ENCODE results near the gene ADGRG3. TPM values are rescaled to one million over a fixed set of nuclear protein-coding genes. Genes with fewer than 3 reads are reported as not detected.

Gene ADGRG3
- total RNA-seq, 2 experiments from 2014 or later: not detected

DNA sequence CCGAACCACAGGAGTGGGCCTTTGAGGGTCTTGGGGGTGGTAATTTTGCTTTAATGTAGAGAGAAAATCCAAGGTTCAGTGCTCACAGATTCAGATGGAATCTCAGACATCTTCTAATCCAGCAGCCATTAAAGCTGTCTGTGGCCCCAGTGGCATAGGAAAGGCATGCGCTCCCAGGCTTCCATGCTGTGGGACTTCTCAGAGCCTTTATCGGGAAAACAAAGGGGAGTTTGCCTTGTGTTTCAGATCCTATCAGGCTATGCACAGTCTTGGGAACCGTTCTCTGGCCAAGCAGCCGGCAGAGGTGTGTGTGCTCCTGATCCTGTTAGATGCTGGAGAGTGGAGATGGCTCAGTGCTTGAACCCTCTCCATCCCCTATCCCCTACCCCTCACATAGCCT lies 31.9 kb upstream of the ADGRG3 start:
- H3K4me3 Mint-ChIP-seq: no peak overlapping the region
- no peak overlapping the region for H3K27ac Mint-ChIP-seq
- ChIA-PET CTCF (interaction anchor here (3.6 to 6.8 kb wide), 2 partner anchors 12 to 45 kb away, joined by 15 to 37 read pairs; no protein-coding TSS in a partner anchor), POLR2A (interaction anchor here (1.0 kb wide), 1 partner anchor 27 kb away, joined by 3 read pairs; no protein-coding TSS in a partner anchor)
- no peaks in the 10 kb centered on the region for H3K9me3 Mint-ChIP-seq
- H3K4me1 Mint-ChIP-seq: no peaks in the 10 kb centered on the region
- DNase-seq: no peak
- H3K36me3 Mint-ChIP-seq (ENCODE audit: low read depth): no peaks in the 10 kb centered on the region
- H3K27me3 Mint-ChIP-seq: peaks cover 43% of the 10 kb centered on the region

DNA sequence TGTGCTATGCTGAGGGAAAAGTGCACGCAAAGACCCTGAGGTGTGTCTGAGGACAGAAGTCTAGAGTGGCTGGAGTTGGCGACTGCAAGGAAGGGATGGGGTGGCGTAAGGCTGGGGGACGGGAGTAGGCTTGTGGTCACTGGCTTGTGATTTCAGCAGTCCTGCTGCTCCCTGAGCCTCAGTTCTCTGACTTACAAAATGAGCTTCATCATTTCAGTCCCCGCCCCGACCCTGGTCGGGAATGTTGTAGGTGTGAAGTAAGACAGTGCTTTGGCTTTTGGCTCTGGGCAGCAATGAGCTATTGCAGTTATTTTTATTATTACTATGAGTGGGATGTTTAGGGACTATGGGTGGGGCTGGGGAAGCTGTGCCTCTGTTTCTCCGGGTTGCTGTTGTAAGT lies 31.1 kb upstream of the ADGRG3 start:
- Mint-ChIP-seq H3K4me3 (no peak overlapping the region), H3K36me3 (ENCODE audit: low read depth) (no peaks in the 10 kb centered on the region), H3K9me3 (no peaks in the 10 kb centered on the region), H3K4me1 (no peaks in the 10 kb centered on the region), H3K27me3 (peaks cover 43% of the 10 kb centered on the region), H3K27ac (no peak overlapping the region)
- ChIA-PET CTCF (interaction anchor here (0.6 to 6.8 kb wide), 4 partner anchors 11 to 361 kb away, joined by 3 to 37 read pairs (median 10); no protein-coding TSS in a partner anchor), POLR2A (interaction anchor here (1.4 kb wide), 1 partner anchor 10 kb away, joined by 6 read pairs; no protein-coding TSS in a partner anchor)
- no peak for DNase-seq

DNA sequence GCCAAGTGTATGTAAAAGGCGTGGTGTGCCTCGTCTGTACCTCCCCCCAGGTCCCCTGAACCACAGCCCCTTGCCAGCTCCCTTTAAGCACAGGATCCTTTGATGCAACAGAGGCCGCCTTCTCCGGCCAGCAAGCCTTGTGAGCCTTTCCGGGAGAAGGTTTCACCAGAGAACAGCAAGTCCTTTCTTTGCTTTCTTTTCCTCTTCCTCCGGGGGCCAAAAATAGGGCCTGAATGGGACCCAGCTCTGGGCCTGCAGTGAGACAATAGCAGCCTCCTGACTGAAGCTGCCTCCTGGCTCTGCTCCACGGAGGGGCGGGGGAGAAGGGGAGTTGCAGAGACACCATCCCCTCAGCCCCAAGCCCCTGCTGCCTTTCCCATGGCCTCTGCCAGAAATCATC lies 30.7 kb upstream of the ADGRG3 start:
- ChIA-PET CTCF (interaction anchor here (0.6 to 6.8 kb wide), 6 partner anchors 8 to 361 kb away, joined by 3 to 37 read pairs (median 4); no protein-coding TSS in a partner anchor), POLR2A (interaction anchor here (0.9 to 1.8 kb wide), 3 partner anchors 10 to 190 kb away, joined by 3 to 6 read pairs (median 4); partner anchors contain the start of genes CIAPIN1 and COQ9)
- no peak for DNase-seq
- H3K27ac Mint-ChIP-seq: no peak overlapping the region
- no peaks in the 10 kb centered on the region for H3K4me1 Mint-ChIP-seq
- no peaks in the 10 kb centered on the region for H3K36me3 Mint-ChIP-seq (ENCODE audit: low read depth)
- H3K4me3 Mint-ChIP-seq: no peak overlapping the region
- no peaks in the 10 kb centered on the region for H3K9me3 Mint-ChIP-seq
- peaks cover 41% of the 10 kb centered on the region for H3K27me3 Mint-ChIP-seq

- ChIA-PET CTCF (interaction anchor here (0.7 to 6.8 kb wide), 6 partner anchors 9 to 47 kb away, joined by 3 to 37 read pairs (median 4); no protein-coding TSS in a partner anchor), POLR2A (interaction anchor here (0.9 to 1.8 kb wide), 3 partner anchors 10 to 191 kb away, joined by 3 to 6 read pairs (median 4); partner anchors contain the start of genes CIAPIN1 and COQ9)
- Mint-ChIP-seq H3K27ac (no peak overlapping the region), H3K4me3 (no peak overlapping the region), H3K9me3 (no peaks in the 10 kb centered on the region), H3K4me1 (no peaks in the 10 kb centered on the region), H3K36me3 (ENCODE audit: low read depth) (no peaks in the 10 kb centered on the region), H3K27me3 (peaks cover 41% of the 10 kb centered on the region)
- no peak for DNase-seq
Measured at GRCh38 chr16:57637965-57638364, 30.1 kb upstream of the ADGRG3 start.

GRCh38 chr16:57638381-57638780 lies 29.7 kb upstream of the ADGRG3 start:
- ChIA-PET CTCF (interaction anchor here (1.2 to 6.8 kb wide), 5 partner anchors 9 to 47 kb away, joined by 3 to 37 read pairs (median 4); no protein-coding TSS in a partner anchor), POLR2A (interaction anchor here (0.9 to 2.0 kb wide), 4 partner anchors 9 to 191 kb away, joined by 3 to 6 read pairs (median 5); partner anchors contain the start of genes CIAPIN1 and COQ9)
- H3K9me3 Mint-ChIP-seq: no peaks in the 10 kb centered on the region
- H3K27ac Mint-ChIP-seq: no peak overlapping the region
- H3K36me3 Mint-ChIP-seq (ENCODE audit: low read depth): no peaks in the 10 kb centered on the region
- H3K27me3 Mint-ChIP-seq: peaks cover 41% of the 10 kb centered on the region
- H3K4me1 Mint-ChIP-seq: peaks cover 2% of the 10 kb centered on the region
- H3K4me3 Mint-ChIP-seq: no peak overlapping the region
- no peak for DNase-seq

DNA sequence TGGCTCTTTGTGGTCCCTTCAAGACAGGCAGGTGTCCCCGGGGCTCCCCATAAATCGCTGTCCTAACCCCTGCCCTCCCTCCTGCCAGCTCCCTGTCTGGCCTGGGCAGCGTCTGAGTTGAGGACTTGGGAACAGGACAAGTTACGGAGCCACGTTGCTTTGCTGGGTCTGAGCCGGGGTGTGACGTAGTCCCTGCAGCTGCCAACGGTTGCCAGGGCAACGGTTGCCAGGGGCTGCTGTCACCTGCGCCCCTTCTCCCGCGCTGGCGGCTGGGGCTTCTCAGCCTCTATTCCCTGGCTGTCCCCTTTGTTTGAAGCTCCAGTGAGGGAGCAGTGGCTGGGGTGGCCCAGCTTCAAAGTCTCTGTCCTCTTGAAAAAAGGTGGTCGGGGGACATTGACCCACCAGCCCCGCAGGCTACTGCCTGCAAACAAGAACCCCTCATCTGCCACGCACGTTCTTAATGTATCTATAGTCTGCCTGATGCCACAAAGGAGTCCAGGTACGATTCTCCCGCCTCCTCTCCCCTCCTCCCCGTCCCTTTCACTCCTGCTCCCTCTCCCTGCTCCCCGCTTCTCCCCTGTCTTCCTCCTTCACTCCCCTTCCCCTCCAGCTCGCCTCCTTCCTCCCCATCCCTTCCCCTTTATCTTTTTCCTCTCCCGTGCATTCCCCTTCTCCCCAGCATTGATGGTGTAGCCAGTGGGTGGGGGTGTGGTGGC lies 28.8 kb upstream of the ADGRG3 start:
- H3K27ac Mint-ChIP-seq: no peak overlapping the region
- POLR2A ChIA-PET: interaction anchor here (1.8 to 2.0 kb wide), 2 partner anchors 46 to 192 kb away, joined by 4 to 6 read pairs; partner anchors contain the start of genes CIAPIN1 and COQ9
- DNase-seq: no peak
- CTCF ChIA-PET: interaction anchor here (1.2 to 6.8 kb wide), 5 partner anchors 9 to 49 kb away, joined by 3 to 37 read pairs (median 4); no protein-coding TSS in a partner anchor
- H3K4me3 Mint-ChIP-seq: no peak overlapping the region
- H3K9me3 Mint-ChIP-seq: no peaks in the 10 kb centered on the region
- no peaks in the 10 kb centered on the region for H3K36me3 Mint-ChIP-seq (ENCODE audit: low read depth)
- H3K27me3 Mint-ChIP-seq: peaks cover 41% of the 10 kb centered on the region
- H3K4me1 Mint-ChIP-seq: peaks cover 2% of the 10 kb centered on the region

DNA sequence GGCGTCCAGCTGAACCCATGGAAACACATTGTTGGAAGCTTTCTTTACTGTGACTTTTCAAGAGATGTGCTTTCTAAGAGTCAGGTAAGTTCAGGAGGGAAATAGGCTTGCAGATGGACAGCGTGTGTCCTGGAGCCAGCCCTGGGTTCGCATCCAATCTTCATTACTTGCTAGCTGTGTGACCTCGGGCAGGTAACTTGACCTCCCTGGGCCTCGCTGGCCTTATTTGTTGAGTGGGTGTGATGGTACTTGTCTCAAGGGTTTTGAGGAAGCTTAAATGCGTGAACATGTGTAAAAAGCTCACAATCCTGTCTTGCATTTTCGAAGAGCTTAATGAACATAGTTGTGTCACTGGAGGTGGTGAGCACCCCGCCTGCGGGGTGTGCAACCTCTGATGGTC lies 27.9 kb upstream of the ADGRG3 start:
- POLR2A ChIA-PET: interaction anchor here (2.0 to 2.4 kb wide), 2 partner anchors 38 to 47 kb away, joined by 6 to 11 read pairs; no protein-coding TSS in a partner anchor
- Mint-ChIP-seq H3K27ac (no peak overlapping the region), H3K9me3 (no peaks in the 10 kb centered on the region)

GRCh38 chr16:57640612-57641011 lies 27.5 kb upstream of the ADGRG3 start:
- Mint-ChIP-seq H3K4me1 (peaks cover 2% of the 10 kb centered on the region), H3K4me3 (no peak overlapping the region), H3K36me3 (ENCODE audit: low read depth) (no peaks in the 10 kb centered on the region), H3K9me3 (no peaks in the 10 kb centered on the region), H3K27ac (no peak overlapping the region), H3K27me3 (peaks cover 38% of the 10 kb centered on the region)
- DNase-seq: no peak
- CTCF ChIA-PET: interaction anchor here (1.4 to 6.8 kb wide), 3 partner anchors 8 to 50 kb away, joined by 4 to 37 read pairs (median 8); no protein-coding TSS in a partner anchor
- POLR2A ChIA-PET: interaction anchor here (0.6 to 2.4 kb wide), 2 partner anchors 39 to 270 kb away, joined by 3 to 11 read pairs; no protein-coding TSS in a partner anchor

More for the DNA sequence above, 27.9 kb upstream of the ADGRG3 start:
- Mint-ChIP-seq H3K36me3 (ENCODE audit: low read depth) (no peaks in the 10 kb centered on the region), H3K27me3 (peaks cover 41% of the 10 kb centered on the region), H3K4me1 (peaks cover 2% of the 10 kb centered on the region), H3K4me3 (no peak overlapping the region)
- CTCF ChIA-PET: interaction anchor here (1.4 to 6.8 kb wide), 4 partner anchors 8 to 49 kb away, joined by 4 to 37 read pairs (median 6); no protein-coding TSS in a partner anchor
- no peak for DNase-seq

DNA sequence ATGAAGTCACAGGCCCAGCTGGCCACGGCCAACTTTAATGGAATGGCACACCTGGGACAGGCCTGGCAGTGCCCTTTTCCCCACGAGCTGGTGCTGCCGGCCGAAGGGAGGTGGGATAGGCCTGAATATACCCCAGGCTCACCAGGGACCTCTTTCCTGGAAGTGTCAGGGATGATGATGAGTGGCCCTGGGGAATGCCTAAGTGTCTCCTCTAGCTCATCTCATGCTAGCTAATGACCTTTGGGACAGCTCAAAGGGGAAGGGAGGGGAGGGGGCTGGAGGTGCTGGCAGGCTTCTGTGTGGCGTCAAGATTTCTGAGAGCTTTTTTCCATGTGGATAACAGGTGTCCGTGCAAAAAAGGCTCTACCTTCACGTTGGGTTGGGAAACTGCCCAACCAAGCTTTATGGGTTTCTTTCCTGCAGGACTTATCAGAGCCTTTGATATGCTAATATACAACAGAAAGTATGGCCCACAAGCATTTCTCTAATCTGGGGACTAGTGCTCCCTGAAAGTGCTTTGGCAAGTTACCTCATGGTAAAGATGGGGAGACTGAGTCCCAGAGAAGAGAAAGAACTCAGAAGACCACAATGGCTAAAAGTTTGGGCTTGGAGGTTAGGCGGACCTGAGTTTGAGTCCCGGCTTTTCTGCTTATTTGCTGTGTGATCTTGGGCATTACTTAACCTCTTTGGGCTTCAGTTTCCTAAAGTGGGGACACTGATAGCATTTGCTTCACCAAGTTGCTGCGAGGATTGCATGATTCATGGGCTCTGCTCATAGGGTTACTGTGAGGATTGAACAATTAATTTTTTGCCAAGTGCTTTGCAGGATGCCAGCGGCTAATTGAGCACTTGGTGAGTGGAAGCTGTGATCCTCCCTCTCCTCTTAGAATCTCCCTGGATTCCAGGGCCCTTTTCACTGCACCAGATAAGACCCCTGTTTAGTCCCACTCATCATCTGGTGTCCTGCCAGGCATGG lies 25.7 kb upstream of the ADGRG3 start:
- no peaks in the 10 kb centered on the region for H3K36me3 Mint-ChIP-seq (ENCODE audit: low read depth)
- peaks cover 8% of the 10 kb centered on the region for H3K4me1 Mint-ChIP-seq
- H3K9me3 Mint-ChIP-seq: no peaks in the 10 kb centered on the region
- H3K27me3 Mint-ChIP-seq: peaks cover 29% of the 10 kb centered on the region
- no peak for DNase-seq
- CTCF ChIA-PET: interaction anchor here (0.7 to 2.4 kb wide), 5 partner anchors 33 to 180 kb away, joined by 3 to 9 read pairs (median 6); partner anchors contain the start of gene POLR2C
- POLR2A ChIA-PET: interaction anchor here (2.4 kb wide), 1 partner anchor 41 kb away, joined by 11 read pairs; no protein-coding TSS in a partner anchor
- H3K4me3 Mint-ChIP-seq: no peak overlapping the region
- H3K27ac Mint-ChIP-seq: no peak overlapping the region

GRCh38 chr16:57643147-57643874 lies 24.8 kb upstream of the ADGRG3 start:
- Mint-ChIP-seq H3K4me3 (no peak overlapping the region), H3K4me1 (peaks cover 16% of the 10 kb centered on the region), H3K9me3 (no peaks in the 10 kb centered on the region), H3K27ac (no peak overlapping the region), H3K36me3 (ENCODE audit: low read depth) (no peaks in the 10 kb centered on the region), H3K27me3 (peaks cover 20% of the 10 kb centered on the region)
- no peak for DNase-seq
- CTCF ChIA-PET: interaction anchor here (0.5 to 1.0 kb wide), 4 partner anchors 56 to 101 kb away, joined by 3 to 4 read pairs (median 4); partner anchors contain the start of gene ADGRG5
- POLR2A ChIA-PET: interaction anchor here (1.2 kb wide), 2 partner anchors 51 to 68 kb away, joined by 4 read pairs; no protein-coding TSS in a partner anchor

DNA sequence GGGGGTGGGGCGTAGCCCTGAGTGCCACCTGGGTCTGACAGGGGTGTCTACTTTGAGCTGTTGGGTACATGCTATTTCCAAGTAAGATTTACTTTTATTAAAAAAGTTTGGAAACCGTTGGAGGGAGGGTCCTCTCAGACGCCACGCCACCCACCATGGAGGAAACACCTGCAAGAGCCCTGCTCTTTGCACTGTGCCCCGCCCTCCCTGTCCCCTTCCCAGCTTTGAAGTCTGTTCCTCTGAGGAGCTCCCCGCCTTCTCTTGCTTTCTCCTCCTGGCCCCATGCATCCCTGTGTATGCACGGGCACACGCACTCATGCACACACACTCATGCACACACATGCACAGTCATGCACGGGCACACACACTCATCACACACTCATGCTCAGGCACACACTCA lies 24.2 kb upstream of the ADGRG3 start:
- DNase-seq: no peak
- Mint-ChIP-seq H3K27me3 (peaks cover 18% of the 10 kb centered on the region), H3K4me1 (peaks cover 22% of the 10 kb centered on the region), H3K36me3 (ENCODE audit: low read depth) (no peaks in the 10 kb centered on the region), H3K4me3 (no peak overlapping the region), H3K27ac (no peak overlapping the region), H3K9me3 (no peaks in the 10 kb centered on the region)
- CTCF ChIA-PET: interaction anchor here (0.5 to 1.0 kb wide), 3 partner anchors 56 to 101 kb away, joined by 3 to 4 read pairs (median 3); partner anchors contain the start of gene ADGRG5
- POLR2A ChIA-PET: interaction anchor here (1.2 kb wide), 2 partner anchors 51 to 68 kb away, joined by 4 read pairs; no protein-coding TSS in a partner anchor
